Pancreas (tissue), 10 donors: ENCODE results near the gene CFAP57. TPM values are rescaled to one million over a fixed set of nuclear protein-coding genes. Genes with fewer than 3 reads are reported as not detected.
A peak's percentile ranks its signal among the peaks of the same experiment; 100 is the strongest.

Source experiments
- ATAC-seq, 4 donors: fragments of 200-7000 bp; cut with Tn5 transposase; one replicate each; pipeline versions ENCODE4 v1.8.0 to v1.9.1; 2020; ENCODE audit warnings: mild to moderate bottlenecking in 4 of 4, moderate library complexity in 4 of 4
- DNase-seq, 6 donors: peaks; one replicate each; pipeline ENCODE4 v3.0.0-alpha.2; 2020
- FAIRE-seq: peaks from 2 replicates; lab custom pipeline; 2012; peaks lifted over from hg19 to GRCh38; lab: Jason Lieb, UNC
- H3K27ac ChIP-seq, 4 donors: fragments of 200-600 bp; sonication (generic); 1 replicate in 3 of 4; 2 replicates in 1 of 4; pipeline versions ENCODE4 v1.5.0 to v1.8.0; 2020
- H3K27me3 ChIP-seq, 4 donors: fragments of 200-600 bp; one replicate each; pipeline ENCODE4 v1.8.0; 2021
- H3K36me3 ChIP-seq, 3 donors: fragments of 200-600 bp; sonication (generic) in 1 of 3; one replicate each; pipeline versions ENCODE4 v1.5.0 to v1.8.0; 2020 to 2021
- H3K4me1 ChIP-seq, 3 donors: fragments of 200-600 bp; one replicate each; pipeline ENCODE4 v1.8.0; 2021
- H3K4me3 ChIP-seq, 4 donors: fragments of 200-600 bp; sonication (generic) in 2 of 4; one replicate each; pipeline versions ENCODE4 v1.5.0 to v1.8.0; 2020 to 2021
- H3K9me3 ChIP-seq, 4 donors: fragments of 200-600 bp; one replicate each; pipeline ENCODE4 v1.8.0; 2021
- WGBS, 2 donors: extraction: QIAGEN DNeasy Blood & Tissue Kit; methylation state at CpG; one replicate each; pipeline ENCODE4 v1.1.7; 2013; 5-methylcytosine and 5-hydroxymethylcytosine counted together
- intact Hi-C, 3 donors: fragments of 100-400 bp; cut with DNase I; formaldehyde crosslinking; loops; one replicate each; pipeline versions ENCODE4 v1.11.1 to v1.14.2; 2022
- polyA plus RNA-seq, 2 donors: library from polyadenylated mRNA; stranded (reverse); fragments of 200-250 nt; gene quantifications; one replicate each; pipeline ENCODE4 v1.2.3, GENCODE V29; 2013
- total RNA-seq, 6 donors: library from RNA; stranded (reverse); fragmentation: NEBNext Ultra II Directional in 4 of 6; extraction: Animal tissue kit (Norgen Biotek cat#: 25700) in 4 of 6; gene quantifications; one replicate each; pipeline versions ENCODE4 v1.2.1 to v1.2.4, GENCODE V29; 2021 to 2023
- TF ChIP-seq, protein P1 (sequence below), 4 donors: fragments of 200-600 bp; sonication (generic) in 3 of 4; IDR thresholded peaks; one replicate each; pipeline versions ENCODE4 v1.5.0 to v1.8.0; 2021; ENCODE audit warnings: antibody characterized with exemption in 4 of 4
- donor health status: healthy with polysubstance abuse.
- donor health status: DM: no; HTN: no; CAD: no; lungs with moderate emphysema.
- donor health status: DM: no; HTN: no; CAD: no.
- donor health status: control.
- donor health status: control.
- donor health status: Bipolar disorder and iron deficiency.
- donor health status: DM: yes; HTN: yes; CAD: no.
- donor health status: DM: no; HTN: no; CAD: no.
- donor health status: DM: no; HTN: no; CAD: no.
- donor health status: DM: yes; HTN: yes; CAD: no.

The CFAP57 gene
- total and polyA plus RNA-seq, 8 donors, result 0.14 to 0.61 (median 0.21) TPM

DNA sequence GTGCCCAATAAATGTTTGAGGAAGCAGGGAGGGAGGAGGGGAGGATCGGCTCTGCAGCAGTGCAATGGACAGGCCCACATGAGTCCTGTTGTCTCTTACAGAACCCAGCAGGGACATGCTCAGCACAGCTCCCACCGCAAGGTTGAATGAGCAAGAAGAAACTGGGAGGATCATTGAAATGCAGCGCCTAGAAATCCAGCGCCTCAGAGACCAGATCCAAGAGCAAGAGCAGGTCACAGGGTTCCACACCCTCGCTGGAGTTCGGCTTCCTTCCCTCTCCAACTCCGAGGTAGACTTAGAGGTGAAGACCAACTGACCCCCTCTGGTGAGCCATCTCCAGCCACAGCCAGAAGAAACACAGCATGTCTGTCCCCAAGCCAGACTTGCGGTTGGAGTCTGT is 81.7 kb downstream of the CFAP57 start:
- no peaks in the 10 kb centered on the region for H3K36me3 ChIP-seq
- no peak overlapping the region for H3K27ac ChIP-seq
- H3K27me3 ChIP-seq, result no peaks in the 10 kb centered on the region
- WGBS, 2 donors, result 91 to 92% methylated on average over 8 of the region's 8 CpGs
- no peak for FAIRE-seq
- H3K4me1 ChIP-seq, result peaks cover 21 to 31% (median 26%) of the 10 kb centered on the region in 3 donors
- no peak overlapping the region for H3K4me3 ChIP-seq
- no peaks in the 10 kb centered on the region for H3K9me3 ChIP-seq
- ATAC-seq, result no peak
- DNase-seq, result no peak
- TF ChIP-seq, protein P1, sequence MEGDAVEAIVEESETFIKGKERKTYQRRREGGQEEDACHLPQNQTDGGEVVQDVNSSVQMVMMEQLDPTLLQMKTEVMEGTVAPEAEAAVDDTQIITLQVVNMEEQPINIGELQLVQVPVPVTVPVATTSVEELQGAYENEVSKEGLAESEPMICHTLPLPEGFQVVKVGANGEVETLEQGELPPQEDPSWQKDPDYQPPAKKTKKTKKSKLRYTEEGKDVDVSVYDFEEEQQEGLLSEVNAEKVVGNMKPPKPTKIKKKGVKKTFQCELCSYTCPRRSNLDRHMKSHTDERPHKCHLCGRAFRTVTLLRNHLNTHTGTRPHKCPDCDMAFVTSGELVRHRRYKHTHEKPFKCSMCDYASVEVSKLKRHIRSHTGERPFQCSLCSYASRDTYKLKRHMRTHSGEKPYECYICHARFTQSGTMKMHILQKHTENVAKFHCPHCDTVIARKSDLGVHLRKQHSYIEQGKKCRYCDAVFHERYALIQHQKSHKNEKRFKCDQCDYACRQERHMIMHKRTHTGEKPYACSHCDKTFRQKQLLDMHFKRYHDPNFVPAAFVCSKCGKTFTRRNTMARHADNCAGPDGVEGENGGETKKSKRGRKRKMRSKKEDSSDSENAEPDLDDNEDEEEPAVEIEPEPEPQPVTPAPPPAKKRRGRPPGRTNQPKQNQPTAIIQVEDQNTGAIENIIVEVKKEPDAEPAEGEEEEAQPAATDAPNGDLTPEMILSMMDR (IDR thresholded peaks at IDR 0.05), result no peak
- intact Hi-C loops, result no loop called here

DNA sequence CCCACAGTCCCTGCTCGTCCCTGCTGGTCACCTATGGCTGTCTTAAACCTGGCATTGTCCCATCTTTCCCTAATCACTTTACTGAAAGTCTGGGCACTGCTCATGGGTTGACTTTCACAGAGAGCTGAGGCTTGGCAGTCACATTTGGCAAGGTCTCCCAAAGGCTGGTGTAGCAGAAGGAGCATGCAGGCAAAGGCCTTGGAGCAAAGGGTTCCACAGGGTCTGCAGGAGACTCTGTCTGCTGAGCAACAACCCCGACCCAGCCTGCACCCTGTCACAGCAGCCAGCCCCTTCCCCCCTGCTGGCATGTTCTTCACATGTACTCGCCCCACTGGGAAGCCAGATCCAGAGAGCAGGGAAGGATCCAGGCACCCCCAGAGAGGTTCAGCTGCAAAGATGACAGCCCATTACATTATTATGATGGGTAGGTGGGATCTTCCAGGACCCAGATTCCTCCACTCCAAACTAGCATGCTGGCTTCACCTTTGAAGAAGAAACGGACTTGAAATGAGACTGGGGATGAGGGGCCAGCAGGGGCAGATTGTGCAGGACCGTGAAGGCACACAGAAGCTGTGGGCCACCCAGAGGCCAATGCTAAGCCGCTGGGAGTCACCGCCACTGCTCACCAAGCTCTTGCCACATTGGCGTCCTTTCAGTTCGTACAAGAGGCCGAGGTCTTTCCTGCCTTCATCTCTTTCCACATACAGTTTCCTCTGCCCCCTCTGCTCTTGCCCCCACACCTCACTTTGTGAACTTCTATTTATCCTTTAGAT is 83.5 kb downstream of the CFAP57 start:
- Histone ChIP-seq H3K36me3 (no peaks in the 10 kb centered on the region), H3K4me1 (peaks cover 21 to 31% (median 26%) of the 10 kb centered on the region in 3 donors), H3K27me3 (no peaks in the 10 kb centered on the region), H3K9me3 (no peaks in the 10 kb centered on the region), H3K4me3 (no peak overlapping the region), H3K27ac (peak overlapping the region in 2 of 4 donors; percentile 71 to 82)
- DNase-seq (peak in 1 of 6 donors; percentile 53), FAIRE-seq (no peak), ATAC-seq (peak; percentile 32 to 68 (median 62))
- intact Hi-C loops, result no loop called here
- TF ChIP-seq, protein P1 (IDR thresholded peaks at IDR 0.05), result no peak
- 72% methylated on average over 10 of the region's 10 CpGs for WGBS, 2 donors

DNA sequence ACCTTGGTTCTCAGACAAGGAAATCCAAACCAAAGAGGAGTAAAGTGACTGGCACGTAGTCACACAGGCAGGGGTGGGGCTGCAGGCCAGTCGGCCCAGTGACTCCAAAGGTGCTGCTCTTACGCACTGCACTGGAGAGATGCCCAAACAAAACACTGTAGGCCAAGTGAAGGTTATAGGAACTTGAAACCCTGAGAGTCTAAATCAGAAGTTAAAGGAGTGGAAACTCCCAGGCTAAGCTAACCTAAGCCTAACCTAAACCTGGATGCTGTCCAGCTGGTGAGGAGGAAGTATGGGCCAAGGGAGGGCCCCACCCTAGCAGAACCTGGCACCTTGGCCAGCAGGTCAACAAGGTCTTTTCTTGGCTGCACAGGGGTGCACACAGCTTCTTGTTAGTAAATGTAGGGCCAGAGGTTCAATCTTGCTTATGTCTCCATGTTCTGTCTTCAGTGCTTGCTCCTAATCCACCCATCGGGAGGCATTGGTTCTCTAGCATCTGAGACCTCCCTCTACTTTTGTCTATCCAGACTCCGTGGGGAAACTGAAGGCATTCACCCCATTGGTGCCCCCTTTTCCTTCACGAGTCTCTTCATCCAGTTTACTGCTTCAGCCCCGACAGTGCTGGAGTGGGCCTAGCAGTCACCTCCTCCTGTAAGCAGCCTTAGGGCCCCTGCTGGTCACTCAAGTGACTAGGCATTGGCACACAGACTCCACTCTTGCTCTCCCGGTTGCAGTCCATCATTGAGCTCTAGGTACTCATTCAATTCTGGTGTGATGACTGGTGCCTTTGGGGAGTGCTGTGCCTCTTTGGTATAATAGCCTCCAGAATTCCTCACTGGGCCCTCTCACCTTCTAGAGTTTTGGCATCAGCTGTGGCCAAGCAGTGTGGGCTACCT is 84.8 kb downstream of the CFAP57 start:
- FAIRE-seq (no peak), ATAC-seq (peak; percentile 92 to 96 (median 92)), DNase-seq (peak in 4 of 6 donors; percentile 69 to 82 (median 75))
- TF ChIP-seq, protein P1 (IDR thresholded peaks at IDR 0.05), result no peak
- H3K4me1 ChIP-seq, result peaks cover 27 to 38% (median 34%) of the 10 kb centered on the region in 3 donors
- intact Hi-C loops, result no loop called here
- no peak overlapping the region for H3K4me3 ChIP-seq
- 53 to 60% methylated on average over 8 of the region's 8 CpGs for WGBS, 2 donors
- no peaks in the 10 kb centered on the region for H3K9me3 ChIP-seq
- no peaks in the 10 kb centered on the region for H3K36me3 ChIP-seq
- H3K27ac ChIP-seq, result peak overlapping the region in 3 of 4 donors; percentile 20 to 82 (median 71)
- H3K27me3 ChIP-seq, result no peaks in the 10 kb centered on the region

DNA sequence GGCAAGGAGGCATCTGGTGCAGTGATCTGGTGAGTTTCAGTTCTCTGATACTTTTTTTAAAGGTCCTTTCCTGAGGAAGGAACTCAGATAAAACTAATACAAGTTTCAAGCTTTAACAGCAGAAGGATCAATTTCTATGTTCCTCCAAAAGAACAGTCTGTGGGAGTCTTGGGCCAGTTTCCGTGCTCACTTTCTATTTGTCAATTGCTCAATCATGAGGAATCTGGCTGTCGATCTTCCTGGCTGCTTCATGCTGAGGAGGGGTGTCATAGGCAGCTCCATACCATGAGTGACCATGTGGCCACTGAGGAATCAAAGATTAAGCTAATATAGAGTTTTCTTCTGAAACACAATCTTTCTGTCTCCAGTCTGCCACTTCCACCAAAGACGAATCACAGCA is 86.2 kb downstream of the CFAP57 start:
- FAIRE-seq (no peak), DNase-seq (peak in 1 of 6 donors; percentile 7), ATAC-seq (no peak)
- Histone ChIP-seq H3K4me3 (no peak overlapping the region), H3K27me3 (no peaks in the 10 kb centered on the region), H3K36me3 (no peaks in the 10 kb centered on the region), H3K27ac (no peak overlapping the region), H3K4me1 (peaks cover 27 to 39% (median 38%) of the 10 kb centered on the region in 3 donors), H3K9me3 (no peaks in the 10 kb centered on the region)
- intact Hi-C loops, result no loop called here
- 43 to 51% methylated on average over 3 of the region's 3 CpGs for WGBS, 2 donors
- TF ChIP-seq, protein P1 (IDR thresholded peaks at IDR 0.05), result no peak
